H1 (cell line): ENCODE data around the gene TOR1B. TPM values are rescaled to one million over a fixed set of nuclear protein-coding genes. Genes with fewer than 3 reads are reported as not detected.

Experiments used
- CTCF ChIA-PET: fragments of 300-600 bp; sonication (Branson Sonifier 250); formaldehyde crosslinking; loops from one replicate; lab custom pipeline; 2021; ENCODE audit not compliant: partially characterized antibody; lab: Charles Lee
- POLR2A ChIA-PET: fragments of 300-600 bp; sonication (Branson Sonifier 250); formaldehyde crosslinking; loops from one replicate; lab custom pipeline; 2021; ENCODE audit warnings: inconsistent platforms; ENCODE audit not compliant: partially characterized antibody; lab: Charles Lee
- DNase-seq, 2 experiments: peaks; one replicate each; pipeline versions ENCODE4 v3.0.0 to v3.0.0-alpha.2; 2010 to 2022; ENCODE audit warnings: low spot score in 2 of 2, low read depth in 1 of 2, mixed read lengths in 1 of 2
- FAIRE-seq: peaks from 2 replicates; lab custom pipeline; 2011; peaks lifted over from hg19 to GRCh38; lab: Jason Lieb, UNC
- H2AFZ ChIP-seq: 2 replicates; pipeline ENCODE4 v1.8.1; 2012; ENCODE audit warnings: low read length, inconsistent platforms
- H2AK5ac ChIP-seq: 2 replicates; pipeline ENCODE4 v1.6.1; 2013; ENCODE audit warnings: low read depth, low read length
- H2BK120ac ChIP-seq: replicated peaks from 2 replicates; pipeline ENCODE3; 2013; ENCODE audit warnings: low read depth, low read length, inconsistent platforms
- H2BK12ac ChIP-seq: 2 replicates; pipeline ENCODE4 v1.6.1; 2013; ENCODE audit warnings: low read depth, low read length
- H2BK15ac ChIP-seq: 2 replicates; pipeline ENCODE4 v1.6.1; 2013; ENCODE audit warnings: low read length
- H2BK20ac ChIP-seq: 2 replicates; pipeline ENCODE4 v1.6.1; 2013; ENCODE audit warnings: low read length
- H2BK5ac ChIP-seq: 2 replicates; pipeline ENCODE4 v1.6.1; 2013; ENCODE audit warnings: low read depth, low read length
- H3K14ac ChIP-seq: 2 replicates; pipeline ENCODE4 v1.6.1; 2013; ENCODE audit warnings: inconsistent platforms; ENCODE audit not compliant: insufficient read length
- H3K18ac ChIP-seq: 2 replicates; pipeline ENCODE4 v1.6.1; 2013; ENCODE audit warnings: low read length; ENCODE audit errors: extremely low read depth
- H3K23ac ChIP-seq: 2 replicates; pipeline ENCODE4 v1.6.1; 2013; ENCODE audit warnings: inconsistent platforms; ENCODE audit not compliant: insufficient read length
- H3K23me2 ChIP-seq: 2 replicates; pipeline ENCODE4 v1.6.1; 2013; ENCODE audit warnings: low read depth, low read length
- H3K27ac ChIP-seq: 2 replicates; pipeline ENCODE4 v1.6.1; 2011; ENCODE audit warnings: low read depth, low read length, inconsistent platforms
- H3K27me3 ChIP-seq, 4 experiments: replicated peaks in 1 of 4; 1 replicate in 1 of 4; 2 replicates in 3 of 4; pipeline versions ENCODE4 v1.6.1 to v1.8.1; 2011 to 2013; ENCODE audit warnings: low read length in 3 of 4, mild to moderate bottlenecking in 3 of 4, inconsistent platforms in 2 of 4, mixed read lengths in 2 of 4, moderate library complexity in 1 of 4; ENCODE audit not compliant: control insufficient read depth in 3 of 4, insufficient read depth in 3 of 4; ENCODE audit errors: extremely low read depth in 1 of 4
- H3K36me3 ChIP-seq, 4 experiments: 2 replicates each; pipeline versions ENCODE4 v1.6.1 to v1.8.1; 2011 to 2013; ENCODE audit warnings: mild to moderate bottlenecking in 4 of 4, low read length in 3 of 4, moderate library complexity in 2 of 4, control low read depth in 1 of 4, inconsistent platforms in 1 of 4; ENCODE audit not compliant: insufficient read depth in 4 of 4, control insufficient read depth in 2 of 4
- H3K4ac ChIP-seq: replicated peaks from 2 replicates; pipeline ENCODE3; 2013; ENCODE audit warnings: low read length, low read depth, mixed read lengths, inconsistent platforms; ENCODE audit not compliant: insufficient read length
- H3K4me1 ChIP-seq, 4 experiments: replicated peaks in 1 of 4; 1 replicate in 1 of 4; 2 replicates in 3 of 4; pipeline versions ENCODE4 v1.6.1 to v1.8.1; 2011 to 2013; ENCODE audit warnings: low read length in 3 of 4, inconsistent platforms in 2 of 4, mixed read lengths in 1 of 4; ENCODE audit not compliant: insufficient read depth in 4 of 4, control insufficient read depth in 3 of 4
- H3K4me2 ChIP-seq, 2 experiments: 2 replicates each; pipeline versions ENCODE4 v1.6.1 to v1.8.1; 2011 to 2013; ENCODE audit warnings: low read depth in 2 of 2, low read length in 2 of 2, control low read depth in 1 of 2, inconsistent platforms in 1 of 2, mild to moderate bottlenecking in 1 of 2; ENCODE audit not compliant: insufficient read depth in 1 of 2
- H3K4me3 ChIP-seq, 4 experiments: fragments of 200-600, 300-600 bp in 1 of 4; sonication (generic), shearing (Covaris generic), sonication (Bioruptor Twin) in 1 of 4; 2 replicates each; pipeline versions ENCODE4 v1.5.1 to v1.8.1; 2011 to 2016; ENCODE audit warnings: low read length in 4 of 4, low read depth in 3 of 4, control low read depth in 2 of 4, inconsistent platforms in 2 of 4, mild to moderate bottlenecking in 2 of 4, mixed read lengths in 1 of 4, moderate library complexity in 1 of 4; ENCODE audit not compliant: insufficient read depth in 2 of 4; ENCODE audit errors: extremely low read depth in 1 of 4
- H3K56ac ChIP-seq: replicated peaks from 2 replicates; pipeline ENCODE3; 2013; ENCODE audit warnings: low read depth, mild to moderate bottlenecking, mixed read lengths, low read length, inconsistent platforms; ENCODE audit not compliant: insufficient read length
- H3K79me1 ChIP-seq: 2 replicates; pipeline ENCODE4 v1.6.1; 2013; ENCODE audit warnings: low read depth, low read length, control low read depth
- H3K79me2 ChIP-seq, 2 experiments: 2 replicates each; pipeline versions ENCODE4 v1.6.1 to v1.8.1; 2012 to 2013; ENCODE audit warnings: low read length in 2 of 2, mild to moderate bottlenecking in 2 of 2, inconsistent platforms in 1 of 2; ENCODE audit not compliant: insufficient read depth in 2 of 2, control insufficient read depth in 1 of 2
- H3K9ac ChIP-seq, 4 experiments: replicated peaks in 1 of 4; 1 replicate in 1 of 4; 2 replicates in 3 of 4; pipeline versions ENCODE4 v1.6.1 to v1.8.1; 2011 to 2013; ENCODE audit warnings: low read depth in 3 of 4, low read length in 3 of 4, control low read depth in 2 of 4, mild to moderate bottlenecking in 2 of 4, moderate library complexity in 2 of 4, inconsistent platforms in 1 of 4; ENCODE audit errors: extremely low read depth in 1 of 4
- H3K9me3 ChIP-seq, 2 experiments: 2 replicates each; pipeline versions ENCODE4 v1.6.1 to v1.8.1; 2012 to 2013; ENCODE audit warnings: mild to moderate bottlenecking in 2 of 2, moderate library complexity in 2 of 2, control low read depth in 1 of 2, inconsistent platforms in 1 of 2, low read depth in 1 of 2, low read length in 1 of 2, mixed read lengths in 1 of 2; ENCODE audit not compliant: insufficient read depth in 2 of 2
- H4K20me1 ChIP-seq, 2 experiments: replicated peaks in 1 of 2; 2 replicates each; pipeline versions ENCODE3 to v1.8.1; 2011 to 2013; ENCODE audit warnings: inconsistent platforms in 2 of 2, low read length in 2 of 2, mild to moderate bottlenecking in 1 of 2; ENCODE audit not compliant: insufficient read depth in 2 of 2, control insufficient read depth in 1 of 2
- H4K5ac ChIP-seq: 2 replicates; pipeline ENCODE4 v1.6.1; 2013; ENCODE audit warnings: low read length, low read depth, mixed read lengths, inconsistent platforms; ENCODE audit not compliant: insufficient read length
- H4K8ac ChIP-seq: 2 replicates; pipeline ENCODE4 v1.8.0; 2013; ENCODE audit warnings: mild to moderate bottlenecking, moderate library complexity, low read length, inconsistent platforms; ENCODE audit not compliant: insufficient read depth; ENCODE audit errors: extremely low read depth
- H4K91ac ChIP-seq: replicated peaks from 2 replicates; pipeline ENCODE3; 2013; ENCODE audit warnings: low read length, mixed read lengths, inconsistent platforms; ENCODE audit not compliant: insufficient read length
- CTBP2 ChIP-seq: IDR thresholded peaks from 2 replicates; pipeline ENCODE4 v1.7.0; 2011; ENCODE audit warnings: borderline replicate concordance, mild to moderate bottlenecking, moderate library complexity, mixed read lengths, low read length; ENCODE audit not compliant: insufficient read depth, insufficient read length
- EZH2 ChIP-seq: fragments of 200-600 bp; sonication (generic); IDR thresholded peaks from 2 replicates; pipeline ENCODE4 v1.7.1; 2012; ENCODE audit warnings: low read depth, mild to moderate bottlenecking, moderate library complexity, low read length, inconsistent platforms; ENCODE audit not compliant: severe bottlenecking
- KDM1A ChIP-seq: fragments of 200-600, 300-600 bp; sonication (generic); IDR thresholded peaks from 2 replicates; pipeline ENCODE4 v1.7.1; 2016; ENCODE audit warnings: mild to moderate bottlenecking, low read length, borderline replicate concordance
- SIRT6 ChIP-seq: IDR thresholded peaks from one replicate; pipeline ENCODE4 v1.7.1; 2012; ENCODE audit warnings: low read length, inconsistent platforms
- SP2 ChIP-seq: IDR thresholded peaks from 2 replicates; pipeline ENCODE4 v1.6.1; 2012; ENCODE audit warnings: mild to moderate bottlenecking, low read length, inconsistent platforms
- TAF1 ChIP-seq: IDR thresholded peaks from 2 replicates; pipeline ENCODE4 v1.6.1; 2011; ENCODE audit warnings: mild to moderate bottlenecking, low read depth, low read length
- TCF12 ChIP-seq: IDR thresholded peaks from 2 replicates; pipeline ENCODE4 v1.6.1; 2011; ENCODE audit warnings: low read depth, mild to moderate bottlenecking, low read length
- WGBS, 2 experiments: shearing (Covaris generic) in 1 of 2; methylation state at CpG; one replicate each; pipeline versions ENCODE4 v1.1.6 to v1.1.7; 2013 to 2015; ENCODE audit warnings: low lambda C conversion rate in 2 of 2, mixed read lengths in 2 of 2, inconsistent platforms in 1 of 2, low coverage in 1 of 2, missing lambda C conversion rate in 1 of 2; ENCODE audit not compliant: insufficient replicate concordance in 2 of 2, insufficient coverage in 1 of 2, insufficient read length in 1 of 2; ENCODE audit errors: extremely low coverage in 1 of 2, missing lambda C conversion rate in 1 of 2; 5-methylcytosine and 5-hydroxymethylcytosine counted together
- polyA plus RNA-seq, 7 experiments: library from polyadenylated mRNA; depleted of rRNA in 3 of 7; stranded (reverse) in 5 of 7; unstranded in 2 of 7; fragments of >200 nt in 5 of 7; fragments of 200-250 nt in 2 of 7; gene quantifications; 1 replicate in 5 of 7; 2 replicates in 1 of 7; 4 replicates in 1 of 7; pipeline versions ENCODE4 v1.2.1 to v1.2.3, GENCODE V29; 2011 to 2013; ENCODE audit warnings: missing spikeins in 2 of 7, mixed read lengths in 2 of 7
- total RNA-seq: library from RNA; stranded (reverse); fragmentation: NEBNext Ultra II Directional; extraction: Animal tissue kit (Norgen Biotek cat#: 25700); gene quantifications from 2 replicates; pipeline ENCODE4 v1.2.1, GENCODE V29; 2021

The TOR1B gene
- total and polyA plus RNA-seq, 2 of the 8 experiments (the other 6 are each of a cell fraction or from before 2014, with no cell fraction given), result 11.4 to 17.4 TPM

DNA sequence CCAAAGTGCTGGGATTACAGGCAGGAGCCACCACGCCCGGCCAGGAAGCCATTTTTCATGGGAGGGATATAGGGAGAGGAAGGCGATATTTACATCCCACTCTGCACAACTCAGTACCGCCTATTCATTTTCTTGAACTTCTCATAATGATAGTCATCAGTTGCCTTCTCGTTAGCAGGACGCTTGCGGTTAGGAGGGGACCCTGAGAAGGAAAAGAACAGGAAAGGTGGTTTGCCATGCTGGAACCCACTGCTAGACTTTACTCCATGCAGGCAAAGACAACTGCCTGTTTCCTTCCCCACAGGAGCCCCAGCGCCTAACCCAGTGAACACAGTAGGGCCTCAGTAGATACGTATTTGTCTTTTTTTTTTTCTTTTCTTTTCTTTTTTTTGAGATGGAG lies 25.1 kb downstream of the TOR1B start:
- no peak for FAIRE-seq
- POLR2A ChIA-PET, result no interaction called here
- TF ChIP-seq TCF12, result no peak
- TF ChIP-seq TAF1, result no peak
- no peak for TF ChIP-seq EZH2
- TF ChIP-seq SIRT6, result no peak
- no peak for TF ChIP-seq SP2
- no peak for TF ChIP-seq CTBP2
- no peak for TF ChIP-seq KDM1A

More for the DNA sequence above, 25.1 kb downstream of the TOR1B start:
- Histone ChIP-seq H2BK120ac (no peak overlapping the region), H3K14ac (no peak overlapping the region), H2BK15ac (no peak overlapping the region), H3K4me3 (no peak overlapping the region), H3K9ac (no peak overlapping the region), H3K9me3 (no peaks in the 10 kb centered on the region), H3K79me1 (no peaks in the 10 kb centered on the region; the same call in 1 of the 2 replicates), H3K79me2 (peaks cover 0 to 2% of the 10 kb centered on the region in 2 experiments; a peak in 2 of 4 replicates), H3K27me3 (no peaks in the 10 kb centered on the region; a peak in 1 of 7 replicates), H3K4me1 (peaks cover 0 to 2% (median 0%) of the 10 kb centered on the region in 4 experiments; a peak in 3 of 7 replicates), H3K23ac (no peak overlapping the region), H3K36me3 (peaks cover 15 to 37% (median 29%) of the 10 kb centered on the region in 4 experiments; a peak in 7 of 8 replicates), H3K23me2 (peaks cover 1% of the 10 kb centered on the region; the same call in 1 of the 2 replicates), H3K4me2 (no peak overlapping the region), H2BK12ac (no peak overlapping the region), H4K5ac (no peak overlapping the region), H2AK5ac (no peak overlapping the region), H3K56ac (no peak overlapping the region), H2BK5ac (no peak overlapping the region), H2BK20ac (no peak overlapping the region), H3K27ac (no peak overlapping the region), H3K18ac (no peak overlapping the region), H3K4ac (no peak overlapping the region), H4K91ac (no peak overlapping the region), H4K20me1 (peaks cover 1 to 2% of the 10 kb centered on the region in 2 experiments), H2AFZ (no peak overlapping the region), H4K8ac (no peak overlapping the region)
- CTCF ChIA-PET, result no interaction called here
- 91% methylated on average over 8 of the region's 9 CpGs; no CpG with 5 or more reads in 1 of the 2 experiments for WGBS, 2 experiments
- no peak for DNase-seq
